Progenitor cell of endocrine pancreas (in vitro differentiated cells): ENCODE results near the gene ITGB2. TPM values are rescaled to one million over a fixed set of nuclear protein-coding genes. Genes with fewer than 3 reads are reported as not detected.
A peak's percentile ranks its signal among the peaks of the same experiment; 100 is the strongest.

Experiments used
- DNase-seq: peaks from one replicate; pipeline ENCODE4 v3.0.0; 2021; ENCODE audit warnings: low spot score; ENCODE audit not compliant: unreplicated experiment
- H3K27ac Mint-ChIP-seq: 2 replicates; pipeline ENCODE4 v1.8.0; 2021; ENCODE audit warnings: mild to moderate bottlenecking, moderate library complexity, mixed read lengths
- H3K27me3 Mint-ChIP-seq: 2 replicates; pipeline ENCODE4 v1.8.0; 2021; ENCODE audit warnings: mixed read lengths
- H3K36me3 Mint-ChIP-seq: 2 replicates; pipeline ENCODE4 v1.8.0; 2022; ENCODE audit warnings: mixed read lengths; ENCODE audit not compliant: insufficient read depth
- H3K4me1 Mint-ChIP-seq: 2 replicates; pipeline ENCODE4 v1.8.0; 2021; ENCODE audit warnings: low read depth, mixed read lengths
- H3K4me3 Mint-ChIP-seq: 2 replicates; pipeline ENCODE4 v1.8.0; 2021; ENCODE audit warnings: low read depth, mild to moderate bottlenecking, moderate library complexity, mixed read lengths
- H3K9me3 Mint-ChIP-seq: 2 replicates; pipeline ENCODE4 v1.8.0; 2021; ENCODE audit warnings: low read depth, mixed read lengths
- CTCF ChIP-seq: fragments of 200-600 bp; sonication (generic); IDR thresholded peaks from one replicate; pipeline ENCODE4 v1.5.0; 2021; ENCODE audit warnings: antibody characterized with exemption, mild to moderate bottlenecking; ENCODE audit not compliant: unreplicated experiment
- total RNA-seq: library from RNA; stranded (reverse); gene quantifications from 2 replicates; pipeline ENCODE4 v1.2.1, GENCODE V29; 2021

ITGB2 gene
- total RNA-seq, 1 donor from 2014 or later = 0.41 TPM

- peaks cover 21% of the 10 kb centered on the region for H3K27me3 Mint-ChIP-seq
- peak; percentile 44 for DNase-seq
- no peaks in the 10 kb centered on the region for H3K9me3 Mint-ChIP-seq
- H3K36me3 Mint-ChIP-seq = peaks cover 9% of the 10 kb centered on the region
- H3K4me1 Mint-ChIP-seq = peaks cover 6% of the 10 kb centered on the region
- H3K4me3 Mint-ChIP-seq = peak overlapping the region; percentile 48
- TF ChIP-seq CTCF = peak; percentile 54
- H3K27ac Mint-ChIP-seq = no peak overlapping the region
Measured at GRCh38 chr21:44845418-44846223, 75.1 kb downstream of the ITGB2 start.

GRCh38 chr21:44844256-44844655 is 76.4 kb downstream of the ITGB2 start:
- DNase-seq = no peak
- Mint-ChIP-seq H3K27me3 (peaks cover 21% of the 10 kb centered on the region), H3K27ac (no peak overlapping the region), H3K36me3 (peaks cover 3% of the 10 kb centered on the region), H3K4me3 (no peak overlapping the region), H3K4me1 (peaks cover 6% of the 10 kb centered on the region), H3K9me3 (no peaks in the 10 kb centered on the region)
- TF ChIP-seq CTCF = no peak

- TF ChIP-seq CTCF = no peak
- Mint-ChIP-seq H3K9me3 (no peaks in the 10 kb centered on the region), H3K4me1 (peaks cover 6% of the 10 kb centered on the region), H3K27ac (no peak overlapping the region), H3K27me3 (peaks cover 21% of the 10 kb centered on the region), H3K4me3 (no peak overlapping the region), H3K36me3 (no peaks in the 10 kb centered on the region)
- no peak for DNase-seq
Measured at GRCh38 chr21:44842721-44843445, 77.8 kb downstream of the ITGB2 start.

GRCh38 chr21:44842087-44842486 is 78.6 kb downstream of the ITGB2 start:
- Mint-ChIP-seq H3K4me1 (peaks cover 6% of the 10 kb centered on the region), H3K9me3 (no peaks in the 10 kb centered on the region), H3K27ac (no peak overlapping the region), H3K36me3 (no peaks in the 10 kb centered on the region), H3K27me3 (peaks cover 21% of the 10 kb centered on the region), H3K4me3 (no peak overlapping the region)
- TF ChIP-seq CTCF = no peak
- DNase-seq = no peak

- Mint-ChIP-seq H3K36me3 (no peaks in the 10 kb centered on the region), H3K4me3 (no peak overlapping the region), H3K9me3 (no peaks in the 10 kb centered on the region), H3K27me3 (peaks cover 21% of the 10 kb centered on the region), H3K4me1 (no peaks in the 10 kb centered on the region), H3K27ac (no peak overlapping the region)
- no peak for DNase-seq
- TF ChIP-seq CTCF = no peak
Measured at GRCh38 chr21:44840771-44841170, 79.9 kb downstream of the ITGB2 start.
